ENCODE data around the gene PSPH.

- TF ChIP-seq, protein P1, sequence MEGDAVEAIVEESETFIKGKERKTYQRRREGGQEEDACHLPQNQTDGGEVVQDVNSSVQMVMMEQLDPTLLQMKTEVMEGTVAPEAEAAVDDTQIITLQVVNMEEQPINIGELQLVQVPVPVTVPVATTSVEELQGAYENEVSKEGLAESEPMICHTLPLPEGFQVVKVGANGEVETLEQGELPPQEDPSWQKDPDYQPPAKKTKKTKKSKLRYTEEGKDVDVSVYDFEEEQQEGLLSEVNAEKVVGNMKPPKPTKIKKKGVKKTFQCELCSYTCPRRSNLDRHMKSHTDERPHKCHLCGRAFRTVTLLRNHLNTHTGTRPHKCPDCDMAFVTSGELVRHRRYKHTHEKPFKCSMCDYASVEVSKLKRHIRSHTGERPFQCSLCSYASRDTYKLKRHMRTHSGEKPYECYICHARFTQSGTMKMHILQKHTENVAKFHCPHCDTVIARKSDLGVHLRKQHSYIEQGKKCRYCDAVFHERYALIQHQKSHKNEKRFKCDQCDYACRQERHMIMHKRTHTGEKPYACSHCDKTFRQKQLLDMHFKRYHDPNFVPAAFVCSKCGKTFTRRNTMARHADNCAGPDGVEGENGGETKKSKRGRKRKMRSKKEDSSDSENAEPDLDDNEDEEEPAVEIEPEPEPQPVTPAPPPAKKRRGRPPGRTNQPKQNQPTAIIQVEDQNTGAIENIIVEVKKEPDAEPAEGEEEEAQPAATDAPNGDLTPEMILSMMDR (conservative IDR thresholded peaks at IDR 0.05), result peak; percentile 97
- TF ChIP-seq ZFX (IDR thresholded peaks at IDR 0.05), result no peak
Observed at GRCh38 chr7:56074371-56074791, 23.1 kb upstream of the PSPH start.
